ENCODE data around the gene EXD3. TPM values are rescaled to one million over a fixed set of nuclear protein-coding genes. Genes with fewer than 3 reads are reported as not detected.
A peak's percentile ranks its signal among the peaks of the same experiment; 100 is the strongest.

Gene EXD3
- total and polyA plus RNA-seq, 2 of the 13 experiments (the other 11 are each of a cell fraction or from before 2014, with no cell fraction given) = 2.7 to 4.8 TPM

- ATAC-seq (peak; percentile 75), DNase-seq (ENCODE audit: low spot score) (peak; percentile 62), FAIRE-seq (no peak)
- Histone ChIP-seq H3K79me2 (ENCODE audit: insufficient read depth, low read length) (no peaks in the 10 kb centered on the region), H3K36me3 (replicated peaks in 1 of 2; ENCODE audit: control insufficient read depth in 1 of 2, insufficient read depth in 2 of 2, low read length in 2 of 2) (no peaks in the 10 kb centered on the region), H3K27ac (ENCODE audit: extremely low read length, insufficient read depth, low read length) (no peak overlapping the region), H3K9me3 (ENCODE audit: low read length) (no peaks in the 10 kb centered on the region), H2AFZ (ENCODE audit: low read length) (no peak overlapping the region), H3K27me3 (ENCODE audit: control insufficient read depth in 1 of 2, insufficient read depth in 2 of 2, low read length in 2 of 2) (peaks cover 11 to 35% of the 10 kb centered on the region in 2 experiments; a peak in 3 of 5 replicates), H3K4me2 (ENCODE audit: low read depth, low read length) (peak overlapping the region; percentile 68), H4K20me1 (ENCODE audit: insufficient read depth, low read length) (no peaks in the 10 kb centered on the region), H3K4me3 (replicated peaks in 1 of 3; ENCODE audit: insufficient read depth in 1 of 3, low read depth in 2 of 3, low read length in 3 of 3) (peak overlapping the region in 2 of 3 experiments; percentile 30 to 59; a peak in 2 of 6 replicates), H3K9ac (ENCODE audit: insufficient read depth, low read depth, low read length) (peak overlapping the region; percentile 62), H3K4me1 (ENCODE audit: insufficient read depth, low read length) (peaks cover 23% of the 10 kb centered on the region)
- ChIA-PET POLR2A (interaction anchor here (0.7 kb wide), 1 partner anchor 13 kb away, joined by 5 read pairs; the partner anchor contains the start of genes EXD3 and NOXA1), CTCF (ENCODE audit: low intra/inter-chr PET ratio, low total read pairs) (no interaction called here)
- WGBS (ENCODE audit: low lambda C conversion rate) = 36% methylated on average over 9 of the region's 42 CpGs
- intact Hi-C loops (cut with micrococcal nuclease; ENCODE audit: unreplicated experiment) (no loop called here), in situ Hi-C loops (cut with HindIII; ENCODE audit: extremely low pct_ligation_motif_present, low pct_unique_long_range_greater_than_20kb) (no loop called here)
- no TSS peak for BruUV-seq (replicated peaks)
- TF ChIP-seq KDM2A (CRISPR knock-in tag; IDR thresholded peaks at IDR 0.05; ENCODE audit: borderline replicate concordance, low read depth) (peak; percentile 81), XRCC5 (optimal IDR thresholded peaks at IDR 0.05; ENCODE audit: low read length) (peak; percentile 13), IKZF4 (CRISPR knock-in tag; IDR thresholded peaks at IDR 0.05; ENCODE audit: borderline replicate concordance, low read depth, not compliant biosample characterization) (no peak), SAP130 (CRISPR knock-in tag; IDR thresholded peaks at IDR 0.05; ENCODE audit: low read depth) (peak; percentile 33; the same call in 1 of the 2 replicates), SRY (CRISPR knock-in tag; IDR thresholded peaks at IDR 0.05) (0 out of 2 replicates have a peak, but pooled peaks have one; percentile 51), PITX1 (CRISPR knock-in tag; IDR thresholded peaks at IDR 0.05) (no peak), HMG20B (CRISPR knock-in tag; conservative IDR thresholded peaks at IDR 0.05) (no peak), ZNF256 (CRISPR knock-in tag; conservative IDR thresholded peaks at IDR 0.05) (no peak), SP5 (CRISPR knock-in tag; IDR thresholded peaks at IDR 0.05; ENCODE audit: borderline replicate concordance, low read depth) (peak; percentile 39; the same call in 1 of the 2 replicates), TBX2 (CRISPR knock-in tag; IDR thresholded peaks at IDR 0.05; ENCODE audit: borderline replicate concordance) (peak; percentile 23; the same call in 1 of the 2 replicates), GABPB1 (CRISPR knock-in tag; IDR thresholded peaks at IDR 0.05) (peak; percentile 15; the same call in 1 of the 2 replicates), HNRNPL (IDR thresholded peaks at IDR 0.05; ENCODE audit: low read depth, low read length) (0 out of 2 replicates have a peak, but pooled peaks have one; percentile 44), POLR2G (IDR thresholded peaks at IDR 0.05; ENCODE audit: low read depth, low read length) (0 out of 2 replicates have a peak, but pooled peaks have one; percentile 42), FOSL2 (CRISPR knock-in tag; IDR thresholded peaks at IDR 0.05) (peak; percentile 96), ZNF121 (CRISPR knock-in tag; IDR thresholded peaks at IDR 0.05) (peak; percentile 74), TP53 (CRISPR knock-in tag; conservative IDR thresholded peaks at IDR 0.05) (0 out of 2 replicates have a peak, but pooled peaks have one; percentile 41), JUND (CRISPR knock-in tag; IDR thresholded peaks at IDR 0.05) (peak; percentile 40; the same call in 1 of the 2 replicates), BCL3 (CRISPR knock-in tag; IDR thresholded peaks at IDR 0.05) (no peak), MAFG (CRISPR knock-in tag; IDR thresholded peaks at IDR 0.05) (no peak)
- TF ChIP-seq, protein P1, sequence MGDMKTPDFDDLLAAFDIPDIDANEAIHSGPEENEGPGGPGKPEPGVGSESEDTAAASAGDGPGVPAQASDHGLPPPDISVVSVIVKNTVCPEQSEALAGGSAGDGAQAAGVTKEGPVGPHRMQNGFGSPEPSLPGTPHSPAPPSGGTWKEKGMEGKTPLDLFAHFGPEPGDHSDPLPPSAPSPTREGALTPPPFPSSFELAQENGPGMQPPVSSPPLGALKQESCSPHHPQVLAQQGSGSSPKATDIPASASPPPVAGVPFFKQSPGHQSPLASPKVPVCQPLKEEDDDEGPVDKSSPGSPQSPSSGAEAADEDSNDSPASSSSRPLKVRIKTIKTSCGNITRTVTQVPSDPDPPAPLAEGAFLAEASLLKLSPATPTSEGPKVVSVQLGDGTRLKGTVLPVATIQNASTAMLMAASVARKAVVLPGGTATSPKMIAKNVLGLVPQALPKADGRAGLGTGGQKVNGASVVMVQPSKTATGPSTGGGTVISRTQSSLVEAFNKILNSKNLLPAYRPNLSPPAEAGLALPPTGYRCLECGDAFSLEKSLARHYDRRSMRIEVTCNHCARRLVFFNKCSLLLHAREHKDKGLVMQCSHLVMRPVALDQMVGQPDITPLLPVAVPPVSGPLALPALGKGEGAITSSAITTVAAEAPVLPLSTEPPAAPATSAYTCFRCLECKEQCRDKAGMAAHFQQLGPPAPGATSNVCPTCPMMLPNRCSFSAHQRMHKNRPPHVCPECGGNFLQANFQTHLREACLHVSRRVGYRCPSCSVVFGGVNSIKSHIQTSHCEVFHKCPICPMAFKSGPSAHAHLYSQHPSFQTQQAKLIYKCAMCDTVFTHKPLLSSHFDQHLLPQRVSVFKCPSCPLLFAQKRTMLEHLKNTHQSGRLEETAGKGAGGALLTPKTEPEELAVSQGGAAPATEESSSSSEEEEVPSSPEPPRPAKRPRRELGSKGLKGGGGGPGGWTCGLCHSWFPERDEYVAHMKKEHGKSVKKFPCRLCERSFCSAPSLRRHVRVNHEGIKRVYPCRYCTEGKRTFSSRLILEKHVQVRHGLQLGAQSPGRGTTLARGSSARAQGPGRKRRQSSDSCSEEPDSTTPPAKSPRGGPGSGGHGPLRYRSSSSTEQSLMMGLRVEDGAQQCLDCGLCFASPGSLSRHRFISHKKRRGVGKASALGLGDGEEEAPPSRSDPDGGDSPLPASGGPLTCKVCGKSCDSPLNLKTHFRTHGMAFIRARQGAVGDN (CRISPR knock-in tag; IDR thresholded peaks at IDR 0.05) = peak; percentile 57
Observed at GRCh38 chr9:137435980-137436760, 13.2 kb upstream of the EXD3 start.
